HG03175 (cell line): ENCODE data around the gene CADPS.
"Not testable (repeated sequence)": the region's sequence is repeated elsewhere in the genome, so short reads cannot be mapped to it uniquely, and the experiment has no call there.

Experiments
- ATAC-seq: cut with Tn5 transposase; IDR thresholded peaks from one replicate; pipeline ENCODE4 v1.9.1; 2021; ENCODE audit warnings: mild to moderate bottlenecking, moderate library complexity; ENCODE audit not compliant: unreplicated experiment

The CADPS gene

GRCh38 chr3:62604751-62605351 is 270.4 kb downstream of the CADPS start:
- ATAC-seq = no peak

DNA sequence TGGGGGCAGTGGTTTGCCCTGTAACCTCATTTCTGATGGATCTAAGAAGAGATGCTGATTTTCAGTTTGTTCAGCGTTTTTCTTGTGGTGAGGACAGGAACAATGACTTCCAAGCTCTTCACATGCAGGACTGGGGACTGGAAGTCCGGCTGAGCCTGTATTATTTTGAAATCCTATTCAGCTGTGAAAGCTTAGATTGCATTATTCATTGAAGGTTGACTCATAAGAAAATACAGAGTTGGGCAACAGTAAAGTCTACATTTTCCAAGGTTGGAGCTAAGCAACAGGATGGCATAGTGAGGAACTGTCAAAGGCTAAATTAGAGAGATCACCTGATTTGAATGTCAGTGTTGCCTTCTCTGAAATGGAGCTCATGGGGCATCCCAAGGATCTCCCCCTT is 270.9 kb downstream of the CADPS start:
- ATAC-seq = no peak

- no peak for ATAC-seq
Measured at GRCh38 chr3:62602987-62603386, 272.2 kb downstream of the CADPS start.

DNA sequence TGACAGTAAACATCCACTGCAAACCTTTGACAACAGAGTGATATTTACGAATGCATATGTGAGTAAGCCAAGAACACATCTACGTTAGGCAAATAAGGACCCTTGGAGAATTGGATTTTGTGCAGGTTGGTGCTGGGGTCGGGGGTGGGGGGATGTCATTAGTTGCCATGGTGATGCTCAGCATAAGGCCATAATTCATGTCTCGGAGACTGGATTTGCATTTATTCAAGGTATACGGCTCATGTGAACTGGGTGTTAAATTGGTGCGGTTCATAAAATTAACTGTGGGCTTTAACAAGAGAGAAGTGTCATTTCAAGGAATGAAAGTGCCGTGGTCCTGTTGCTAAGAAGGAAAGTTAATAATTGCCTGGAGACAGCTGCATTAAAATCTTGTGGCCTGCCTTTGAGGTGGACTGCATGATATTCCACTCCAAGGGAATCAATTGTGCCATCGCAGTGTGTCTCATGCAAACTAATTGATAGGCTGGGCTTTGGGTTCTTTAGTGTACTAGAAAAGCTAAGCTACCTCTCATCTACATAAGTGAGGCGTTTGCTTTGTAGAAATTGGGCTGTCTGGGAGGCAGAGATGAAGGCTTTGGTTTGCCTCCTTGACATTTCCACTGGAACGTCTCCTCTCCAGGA is 273.0 kb downstream of the CADPS start:
- no peak for ATAC-seq

- no peak for ATAC-seq
Measured at GRCh38 chr3:62601238-62602070, 273.8 kb downstream of the CADPS start.

- no peak for ATAC-seq
Measured at GRCh38 chr3:62600033-62600432, 275.2 kb downstream of the CADPS start.

- ATAC-seq = no peak
Measured at GRCh38 chr3:62597491-62597890, 277.7 kb downstream of the CADPS start.

GRCh38 chr3:62592408-62592807 is 282.8 kb downstream of the CADPS start:
- no peak for ATAC-seq

DNA sequence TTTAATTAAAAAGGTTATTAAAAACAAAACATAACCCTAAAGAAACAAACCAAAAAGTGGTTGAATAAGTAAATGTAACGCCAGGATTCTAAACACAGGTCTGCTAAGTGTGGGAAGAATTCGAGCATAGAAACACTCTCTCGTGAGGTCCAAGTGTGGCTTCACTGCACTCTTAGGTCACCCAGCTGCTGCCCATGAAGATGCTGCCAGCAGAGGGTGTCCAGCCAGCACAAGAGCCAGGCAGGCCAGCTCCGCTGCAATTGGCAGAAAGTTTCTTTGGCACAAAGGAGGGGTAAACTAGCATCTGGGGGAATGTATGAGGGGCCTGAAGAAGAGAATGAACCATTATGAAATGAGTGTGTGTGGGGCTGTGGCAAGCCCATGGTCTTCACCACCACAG is 286.1 kb downstream of the CADPS start:
- no peak for ATAC-seq

DNA sequence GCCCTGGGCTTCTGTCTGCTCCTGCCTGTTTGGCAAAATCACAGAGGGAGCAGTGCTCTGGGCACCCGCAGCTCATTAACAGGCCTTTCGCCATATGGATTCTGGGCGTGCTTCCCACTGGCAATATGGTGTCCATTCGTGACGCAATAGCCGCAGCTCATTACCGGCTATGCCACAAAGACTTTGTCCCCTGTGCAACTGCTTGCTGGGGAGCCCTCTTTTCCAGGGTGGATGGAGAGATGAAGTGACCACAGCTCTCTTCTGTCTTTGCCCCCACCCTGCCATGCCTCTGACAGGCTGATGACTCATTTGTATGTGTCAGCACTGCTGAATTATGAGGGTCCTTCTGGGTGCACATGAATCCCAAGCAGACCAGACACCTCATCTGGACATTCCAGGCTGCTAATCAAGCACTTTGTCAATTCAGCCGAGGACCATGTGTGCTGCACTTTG is 287.6 kb downstream of the CADPS start:
- no peak for ATAC-seq

- ATAC-seq = no peak
Measured at GRCh38 chr3:62587169-62587568, 288.0 kb downstream of the CADPS start.

DNA sequence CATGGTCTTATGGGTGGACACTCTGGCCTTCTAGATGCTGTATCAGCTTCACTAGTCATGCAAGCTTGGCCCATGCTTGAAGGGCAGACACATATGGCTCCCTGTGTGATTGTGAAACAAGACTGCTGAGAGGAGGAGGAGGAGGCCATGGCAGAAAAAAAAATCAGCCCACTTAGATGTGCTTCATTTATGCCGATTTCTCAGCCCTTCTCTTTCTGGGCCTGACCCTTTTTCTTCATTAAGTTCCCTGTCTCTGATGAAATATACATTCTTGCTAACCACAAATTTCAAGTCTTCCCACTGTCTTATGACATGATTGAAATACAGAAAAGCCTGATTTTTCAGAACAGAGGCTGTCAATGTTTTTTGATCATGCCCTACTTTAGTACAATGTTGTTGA is 288.9 kb downstream of the CADPS start:
- no peak for ATAC-seq

GRCh38 chr3:62585861-62586260 is 289.4 kb downstream of the CADPS start:
- ATAC-seq = no peak

GRCh38 chr3:62584636-62585035 is 290.6 kb downstream of the CADPS start:
- ATAC-seq = no peak

DNA sequence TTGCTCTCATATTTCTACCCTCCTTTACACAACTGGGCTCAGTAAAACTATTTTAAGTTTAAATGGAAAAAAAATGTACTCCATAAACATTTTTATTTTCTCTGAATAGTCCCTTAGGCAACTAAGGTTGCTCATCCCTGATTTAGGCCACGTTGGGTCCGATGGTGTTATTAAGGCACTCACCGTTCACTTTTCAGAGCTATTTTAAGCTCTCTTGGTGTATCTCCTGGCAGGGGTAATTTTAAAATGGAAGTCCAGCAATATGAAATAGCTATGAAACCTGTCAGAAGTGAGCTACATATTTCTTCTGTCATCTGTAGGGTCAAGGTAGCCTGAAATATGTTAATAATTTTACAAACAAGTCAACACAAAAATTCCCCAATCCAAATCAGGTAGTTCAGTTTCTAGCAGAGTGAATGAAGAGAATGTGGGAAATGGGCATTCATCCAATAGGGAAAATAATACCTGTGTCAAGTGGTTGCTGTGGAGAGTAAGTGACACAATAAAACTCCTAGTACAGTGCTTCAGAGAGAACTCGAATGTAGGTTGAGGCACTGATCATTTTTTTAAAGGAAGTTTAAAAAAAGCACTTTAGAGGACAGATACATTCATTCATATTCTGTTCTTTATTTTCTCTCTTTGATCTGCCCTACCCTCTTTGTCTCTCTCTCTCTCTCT is 292.6 kb downstream of the CADPS start:
- no peak for ATAC-seq

DNA sequence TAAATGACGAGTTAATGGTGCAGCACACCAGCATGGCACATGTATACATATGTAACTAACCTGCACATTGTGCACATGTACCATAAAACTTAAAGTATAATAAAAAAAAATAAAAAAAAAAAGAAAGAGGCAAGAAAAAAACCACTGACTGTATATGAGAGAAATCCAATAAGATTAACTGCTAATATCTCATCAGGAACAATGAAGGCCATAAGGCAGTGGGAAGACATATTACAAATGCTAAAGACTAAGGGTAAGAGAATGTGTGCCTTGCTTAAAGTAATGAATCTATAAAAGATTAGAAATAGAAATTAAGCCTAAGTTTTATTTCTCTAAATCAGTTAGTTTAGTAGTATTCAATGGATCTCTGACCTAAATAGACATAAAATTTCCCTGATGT is 294.7 kb downstream of the CADPS start:
- ATAC-seq = not testable (repeated sequence)

DNA sequence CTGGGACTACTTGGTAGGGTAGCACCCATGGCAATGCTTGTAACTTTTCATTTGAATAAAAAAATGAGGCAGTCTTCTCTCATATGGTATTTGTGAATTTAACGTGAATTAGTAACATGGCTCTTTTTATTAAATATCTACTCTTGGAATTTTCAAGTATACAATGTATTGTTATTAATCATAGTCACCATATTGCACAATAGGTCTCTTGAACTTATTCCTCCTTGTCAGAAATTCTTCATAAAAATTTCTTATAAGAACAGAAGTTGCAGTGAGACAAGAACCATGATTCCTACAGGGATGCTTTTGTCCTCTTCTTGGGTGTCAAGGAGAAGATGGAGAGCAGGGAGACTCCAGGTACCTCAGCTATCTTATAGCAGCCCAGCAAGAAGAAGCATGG is 298.1 kb downstream of the CADPS start:
- no peak for ATAC-seq

DNA sequence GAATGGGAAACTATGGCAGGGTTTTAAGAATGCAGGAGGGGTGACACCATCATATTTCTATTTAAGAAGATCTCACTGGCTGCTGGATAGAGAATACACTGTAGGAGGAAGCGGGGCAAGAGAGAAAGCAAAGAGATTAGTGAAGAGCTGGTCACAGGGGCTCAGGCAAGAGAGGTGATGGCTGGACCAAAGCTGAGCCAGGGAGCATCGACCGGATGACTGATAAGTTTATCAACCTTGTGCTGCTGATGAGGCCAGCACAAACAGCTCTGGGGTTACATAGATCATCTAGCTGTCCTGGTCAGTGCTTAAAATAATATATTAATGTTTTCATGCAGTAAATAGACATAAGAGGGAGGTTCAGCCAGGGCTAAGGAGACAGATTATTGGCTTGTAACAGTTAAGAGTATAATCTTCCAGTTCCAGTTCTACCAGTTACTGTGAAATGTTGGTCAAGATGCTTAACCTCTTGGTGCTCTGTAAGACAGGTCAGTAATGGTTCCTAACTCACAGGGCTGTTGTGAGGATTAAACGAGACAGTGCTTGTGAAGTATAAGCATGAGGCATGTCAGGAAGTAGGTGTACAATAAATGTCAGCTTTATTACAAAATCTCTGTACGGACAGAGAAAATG is 300.8 kb downstream of the CADPS start:
- no peak for ATAC-seq

GRCh38 chr3:62571916-62572315 is 303.3 kb downstream of the CADPS start:
- ATAC-seq = no peak

GRCh38 chr3:62570888-62571287 is 304.3 kb downstream of the CADPS start:
- no peak for ATAC-seq

DNA sequence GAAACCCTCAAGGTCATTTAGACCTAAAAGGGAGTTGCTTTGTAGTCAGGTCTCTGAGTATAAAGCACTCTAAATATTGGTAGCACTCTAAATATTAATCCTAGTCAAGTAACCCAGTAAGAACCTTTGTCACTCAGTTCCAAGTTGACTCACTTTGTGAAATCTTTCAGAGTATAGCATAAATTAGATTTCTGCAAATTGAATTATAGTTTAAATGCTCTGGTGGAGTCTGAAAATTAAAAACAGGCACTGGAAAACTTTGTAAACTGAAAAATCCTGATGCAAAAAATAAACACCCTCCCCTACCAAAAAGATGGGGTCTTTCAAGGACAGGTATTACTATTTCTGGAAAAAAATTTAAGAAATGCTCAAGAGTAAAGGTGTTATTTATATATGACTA is 305.6 kb downstream of the CADPS start:
- no peak for ATAC-seq
